ENCODE measurements around the gene LDLRAD4. TPM values are rescaled to one million over a fixed set of nuclear protein-coding genes. Genes with fewer than 3 reads are reported as not detected.
A peak's percentile ranks its signal among the peaks of the same experiment; 100 is the strongest.

LDLRAD4 gene
- total RNA-seq, 4 donors from 2014 or later = 20.4 to 40.4 (median 35.3) TPM

DNA sequence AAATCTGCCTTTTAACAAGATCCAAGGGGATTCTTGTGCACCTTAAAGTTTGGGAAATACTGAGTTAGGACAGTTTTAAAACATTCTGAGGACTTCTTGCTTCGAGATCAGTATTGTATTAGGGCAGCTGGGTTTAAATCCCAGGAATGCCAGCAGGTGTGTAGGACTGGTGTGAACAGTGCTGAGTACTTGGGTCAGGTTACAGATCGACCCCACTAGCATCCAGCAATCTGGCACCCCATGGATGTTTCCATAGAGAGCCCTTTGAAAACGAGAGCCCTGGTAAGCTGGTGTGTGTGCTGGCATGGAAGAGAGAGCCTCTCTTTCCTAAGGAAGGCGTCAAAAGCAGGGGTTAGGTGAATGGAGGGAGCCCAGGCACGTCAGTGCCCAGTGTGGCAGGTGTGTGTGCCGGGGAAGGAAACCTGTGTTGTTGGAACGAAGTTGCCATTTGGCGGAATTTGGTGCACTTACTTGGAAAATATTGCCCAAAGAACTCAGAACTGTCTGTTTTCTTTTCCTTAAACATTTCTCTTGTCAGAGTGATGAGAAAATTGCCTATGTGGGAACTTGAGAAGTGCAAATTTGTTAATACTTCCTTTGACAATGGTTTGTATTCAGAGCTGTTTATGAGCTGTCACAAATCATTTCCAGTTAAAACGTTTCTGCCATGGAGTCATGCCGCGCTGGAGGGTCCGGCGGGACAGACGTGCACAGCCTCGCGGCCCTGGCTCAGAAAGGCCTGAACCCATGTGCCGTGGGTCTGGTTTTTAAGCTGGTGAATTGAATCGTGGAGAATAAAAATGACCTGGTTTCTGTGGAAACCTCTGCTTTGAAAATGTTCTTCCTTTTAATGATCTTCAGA, 38.1 kb downstream of the LDLRAD4 start:
- H3K27me3 ChIP-seq = no peaks in the 10 kb centered on the region
- H3K4me3 ChIP-seq = no peak overlapping the region
- no peaks in the 10 kb centered on the region for H3K9me3 ChIP-seq
- H3K4me1 ChIP-seq = peaks cover 33 to 40% (median 37%) of the 10 kb centered on the region in 4 donors
- peaks cover 0 to 11% (median 4%) of the 10 kb centered on the region in 4 donors for H3K36me3 ChIP-seq
- intact Hi-C loops (cut with DNase I) = loop anchor here (5.0 kb wide), 1 partner anchor 34 kb away; no protein-coding TSS in a partner anchor
- no peak overlapping the region for H3K27ac ChIP-seq (replicated peaks in 1 of 4)
- TF ChIP-seq, protein P1, sequence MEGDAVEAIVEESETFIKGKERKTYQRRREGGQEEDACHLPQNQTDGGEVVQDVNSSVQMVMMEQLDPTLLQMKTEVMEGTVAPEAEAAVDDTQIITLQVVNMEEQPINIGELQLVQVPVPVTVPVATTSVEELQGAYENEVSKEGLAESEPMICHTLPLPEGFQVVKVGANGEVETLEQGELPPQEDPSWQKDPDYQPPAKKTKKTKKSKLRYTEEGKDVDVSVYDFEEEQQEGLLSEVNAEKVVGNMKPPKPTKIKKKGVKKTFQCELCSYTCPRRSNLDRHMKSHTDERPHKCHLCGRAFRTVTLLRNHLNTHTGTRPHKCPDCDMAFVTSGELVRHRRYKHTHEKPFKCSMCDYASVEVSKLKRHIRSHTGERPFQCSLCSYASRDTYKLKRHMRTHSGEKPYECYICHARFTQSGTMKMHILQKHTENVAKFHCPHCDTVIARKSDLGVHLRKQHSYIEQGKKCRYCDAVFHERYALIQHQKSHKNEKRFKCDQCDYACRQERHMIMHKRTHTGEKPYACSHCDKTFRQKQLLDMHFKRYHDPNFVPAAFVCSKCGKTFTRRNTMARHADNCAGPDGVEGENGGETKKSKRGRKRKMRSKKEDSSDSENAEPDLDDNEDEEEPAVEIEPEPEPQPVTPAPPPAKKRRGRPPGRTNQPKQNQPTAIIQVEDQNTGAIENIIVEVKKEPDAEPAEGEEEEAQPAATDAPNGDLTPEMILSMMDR (IDR thresholded peaks at IDR 0.05) = no peak
- TF ChIP-seq POLR2AphosphoS5 (IDR thresholded peaks at IDR 0.05) (no peak), POLR2A (IDR thresholded peaks at IDR 0.05; ENCODE audit: low read depth) (no peak), EP300 (IDR thresholded peaks at IDR 0.05) (no peak)
- 82% methylated on average over 18 of the region's 18 CpGs for WGBS
- no peak for DNase-seq (ENCODE audit: extremely low spot score)

DNA sequence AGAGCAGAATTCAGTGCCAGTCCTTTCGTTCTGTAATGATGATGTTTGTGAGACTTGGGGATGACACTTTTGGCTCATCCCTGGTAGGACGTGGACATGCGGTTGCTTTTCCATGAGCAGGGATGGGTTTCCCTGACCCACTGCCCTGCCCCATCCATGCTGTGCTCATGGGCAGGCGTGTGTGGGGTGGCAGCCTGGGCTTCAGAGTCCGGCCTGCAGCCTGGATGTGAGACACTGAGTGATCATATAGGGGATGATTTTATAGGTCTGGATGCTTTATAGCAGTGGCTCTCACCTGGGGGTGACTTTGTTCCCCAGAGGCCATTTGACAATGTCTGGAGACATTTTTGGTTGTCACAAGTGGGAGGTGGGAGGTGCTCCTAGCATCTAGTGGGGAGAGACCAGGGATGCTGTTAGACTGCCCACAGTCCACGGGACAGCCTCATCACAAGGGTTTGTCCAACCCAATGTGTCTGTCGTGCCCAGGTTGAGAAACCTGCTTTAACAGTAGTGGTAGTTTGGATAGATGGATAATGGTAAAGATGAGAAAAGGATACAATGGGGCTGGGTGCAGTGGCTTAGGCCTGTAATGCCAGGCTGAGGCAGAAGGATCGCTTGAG, 38.9 kb downstream of the LDLRAD4 start:
- WGBS = 86% methylated on average over 7 of the region's 8 CpGs
- H3K4me3 ChIP-seq = no peak overlapping the region
- H3K4me1 ChIP-seq = peaks cover 39 to 48% (median 45%) of the 10 kb centered on the region in 4 donors
- no peaks in the 10 kb centered on the region for H3K27me3 ChIP-seq
- no peaks in the 10 kb centered on the region for H3K9me3 ChIP-seq
- TF ChIP-seq POLR2AphosphoS5 (IDR thresholded peaks at IDR 0.05) (no peak), EP300 (IDR thresholded peaks at IDR 0.05) (no peak), POLR2A (IDR thresholded peaks at IDR 0.05; ENCODE audit: low read depth) (no peak)
- TF ChIP-seq, protein P1 (IDR thresholded peaks at IDR 0.05) = no peak
- no peak for DNase-seq (ENCODE audit: extremely low spot score)
- intact Hi-C loops (cut with DNase I) = loop anchor here (5.0 kb wide), 1 partner anchor 35 kb away; no protein-coding TSS in a partner anchor
- no peak overlapping the region for H3K27ac ChIP-seq (replicated peaks in 1 of 4)
- H3K36me3 ChIP-seq = peaks cover 0 to 11% (median 4%) of the 10 kb centered on the region in 4 donors

DNA sequence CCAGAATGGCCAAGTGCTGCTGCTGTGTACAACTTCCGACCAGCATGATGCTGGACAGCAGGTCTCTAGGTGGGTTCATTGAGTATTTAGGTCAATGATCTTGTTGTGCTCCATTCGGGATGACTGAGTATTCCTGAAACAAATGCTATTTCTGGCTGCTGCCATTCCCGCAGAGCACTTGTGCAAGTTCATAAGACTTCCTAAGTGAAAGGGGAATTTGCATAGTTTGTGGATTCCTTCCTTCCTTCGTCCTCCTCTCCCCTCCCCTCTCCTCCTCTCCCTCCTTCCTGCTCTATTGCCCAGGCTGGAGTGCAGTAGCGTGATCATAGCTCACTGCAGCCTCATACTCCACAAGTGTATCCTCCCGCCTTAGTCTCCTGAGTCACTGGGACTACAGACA, 40.4 kb downstream of the LDLRAD4 start:
- intact Hi-C loops (cut with DNase I) = loop anchor here (5.0 kb wide), 1 partner anchor 37 kb away; no protein-coding TSS in a partner anchor
- DNase-seq (ENCODE audit: extremely low spot score) = no peak
- peaks cover 50 to 63% (median 59%) of the 10 kb centered on the region in 4 donors for H3K4me1 ChIP-seq

DNA sequence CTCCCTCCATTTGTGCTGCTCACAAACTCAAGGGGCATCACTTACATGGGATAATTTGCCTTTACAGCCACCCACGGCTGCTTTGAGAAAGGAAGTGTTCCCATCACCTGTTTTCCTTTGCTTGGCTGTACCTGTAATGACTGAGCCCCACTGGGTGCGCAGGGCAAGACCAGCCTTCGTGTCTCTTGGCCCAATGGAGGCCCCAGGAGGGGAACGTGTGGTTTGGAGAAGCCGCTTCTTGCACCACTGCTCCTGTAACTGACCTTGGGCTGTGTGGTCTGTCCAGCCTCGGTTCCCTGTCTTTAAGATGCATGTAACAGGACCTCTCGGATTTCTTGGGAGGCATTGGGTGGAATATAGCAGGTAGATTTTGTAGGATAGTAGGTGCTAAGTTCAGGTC, 41.1 kb downstream of the LDLRAD4 start:
- peaks cover 58 to 70% (median 67%) of the 10 kb centered on the region in 4 donors for H3K4me1 ChIP-seq
- peak overlapping the region; percentile 77 to 85 (median 84) for H3K27ac ChIP-seq (replicated peaks in 1 of 4)
- TF ChIP-seq, protein P1 (IDR thresholded peaks at IDR 0.05) = no peak
- TF ChIP-seq POLR2AphosphoS5 (IDR thresholded peaks at IDR 0.05) = no peak
- TF ChIP-seq POLR2A (IDR thresholded peaks at IDR 0.05; ENCODE audit: low read depth) = no peak
- no peak for TF ChIP-seq EP300 (IDR thresholded peaks at IDR 0.05)
- no peaks in the 10 kb centered on the region for H3K9me3 ChIP-seq
- H3K27me3 ChIP-seq = no peaks in the 10 kb centered on the region
- no peak overlapping the region for H3K4me3 ChIP-seq
- 73% methylated on average over 6 of the region's 7 CpGs for WGBS
- no peaks in the 10 kb centered on the region for H3K36me3 ChIP-seq
- intact Hi-C loops (cut with DNase I) = loop anchor here (5.0 kb wide), 2 partner anchors 37 to 118 kb away; no protein-coding TSS in a partner anchor
- no peak for DNase-seq (ENCODE audit: extremely low spot score)

More for the DNA sequence above, 40.4 kb downstream of the LDLRAD4 start:
- Histone ChIP-seq H3K27me3 (no peaks in the 10 kb centered on the region), H3K4me3 (no peak overlapping the region), H3K9me3 (no peaks in the 10 kb centered on the region), H3K27ac (replicated peaks in 1 of 4) (peak overlapping the region; percentile 77 to 85 (median 84)), H3K36me3 (peaks cover 0 to 4% (median 2%) of the 10 kb centered on the region in 4 donors)
- peak in 1 of 2 donors; percentile 35 for TF ChIP-seq POLR2AphosphoS5 (IDR thresholded peaks at IDR 0.05)
- TF ChIP-seq, protein P1 (IDR thresholded peaks at IDR 0.05) = no peak
- TF ChIP-seq POLR2A (IDR thresholded peaks at IDR 0.05; ENCODE audit: low read depth) = no peak
- TF ChIP-seq EP300 (IDR thresholded peaks at IDR 0.05) = peak; percentile 42
- 50% methylated on average over 6 of the region's 6 CpGs for WGBS
